ENCODE measurements around the gene RPS6KA3. TPM values are rescaled to one million over a fixed set of nuclear protein-coding genes. Genes with fewer than 3 reads are reported as not detected.
A peak's percentile ranks its signal among the peaks of the same experiment; 100 is the strongest.

Gene RPS6KA3
- total and polyA plus RNA-seq, 11 donors = 6.6 to 52.3 (median 35.7) TPM

GRCh38 chrX:20141281-20142220, 125.2 kb downstream of the RPS6KA3 start, which contains the start of gene EIF1AX:
EIF1AX (minus strand) TSS chrX:20141838; CDS start chrX:20141640, 198 bp downstream.
- peak; percentile 96 for TF ChIP-seq POLR2A (IDR thresholded peaks at IDR 0.05)
- TF ChIP-seq, protein P1, sequence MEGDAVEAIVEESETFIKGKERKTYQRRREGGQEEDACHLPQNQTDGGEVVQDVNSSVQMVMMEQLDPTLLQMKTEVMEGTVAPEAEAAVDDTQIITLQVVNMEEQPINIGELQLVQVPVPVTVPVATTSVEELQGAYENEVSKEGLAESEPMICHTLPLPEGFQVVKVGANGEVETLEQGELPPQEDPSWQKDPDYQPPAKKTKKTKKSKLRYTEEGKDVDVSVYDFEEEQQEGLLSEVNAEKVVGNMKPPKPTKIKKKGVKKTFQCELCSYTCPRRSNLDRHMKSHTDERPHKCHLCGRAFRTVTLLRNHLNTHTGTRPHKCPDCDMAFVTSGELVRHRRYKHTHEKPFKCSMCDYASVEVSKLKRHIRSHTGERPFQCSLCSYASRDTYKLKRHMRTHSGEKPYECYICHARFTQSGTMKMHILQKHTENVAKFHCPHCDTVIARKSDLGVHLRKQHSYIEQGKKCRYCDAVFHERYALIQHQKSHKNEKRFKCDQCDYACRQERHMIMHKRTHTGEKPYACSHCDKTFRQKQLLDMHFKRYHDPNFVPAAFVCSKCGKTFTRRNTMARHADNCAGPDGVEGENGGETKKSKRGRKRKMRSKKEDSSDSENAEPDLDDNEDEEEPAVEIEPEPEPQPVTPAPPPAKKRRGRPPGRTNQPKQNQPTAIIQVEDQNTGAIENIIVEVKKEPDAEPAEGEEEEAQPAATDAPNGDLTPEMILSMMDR (IDR thresholded peaks at IDR 0.05) = no peak
- Histone ChIP-seq H3K27ac (peak within 1 kb of the TSS; percentile 47 to 93 (median 88)), H3K4me3 (peak within 1 kb of the TSS; percentile 52 to 95 (median 80)), H3K4me1 (peaks cover 3 to 38% (median 15%) of the 10 kb centered on the region in 12 donors), H3K27me3 (peaks cover 0 to 7% (median 0%) of the 10 kb centered on the region in 9 donors), H3K36me3 (peaks cover 0 to 28% (median 19%) of the 10 kb centered on the region in 9 donors), H3K9me3 (no peaks in the 10 kb centered on the region)
- 1 to 5% (median 1%) methylated on average over 52 to 81 of the region's 82 CpGs for WGBS, 4 donors
- DNase-seq (peak; percentile 95 to 99 (median 97)), ATAC-seq (peak; percentile 99 to 100 (median 100))
- intact Hi-C loops (cut with DNase I) = loop anchor here in 1 of 10 donors (10.0 kb wide), 2 partner anchors 123 to 303 kb away; partner anchors contain the start of gene RPS6KA3

- Histone ChIP-seq H3K27me3 (no peaks in the 10 kb centered on the region), H3K36me3 (peaks cover 0 to 37% (median 30%) of the 10 kb centered on the region in 9 donors), H3K4me1 (peaks cover 3 to 43% (median 16%) of the 10 kb centered on the region in 12 donors), H3K4me3 (peak overlapping the region in 11 of 12 donors; percentile 58 to 95 (median 81)), H3K27ac (peak overlapping the region in 6 of 12 donors; percentile 85 to 93 (median 90)), H3K9me3 (no peaks in the 10 kb centered on the region)
- DNase-seq = no peak
- intact Hi-C loops (cut with DNase I) = loop anchor here in 1 of 10 donors (10.0 kb wide), 2 partner anchors 124 to 304 kb away; partner anchors contain the start of gene RPS6KA3
- no peak for ATAC-seq
- no peak for TF ChIP-seq POLR2A (IDR thresholded peaks at IDR 0.05)
- TF ChIP-seq, protein P1 (IDR thresholded peaks at IDR 0.05) = no peak
- 1 to 30% (median 13%) methylated on average over 3 of the region's 3 CpGs for WGBS, 4 donors
Measured at GRCh38 chrX:20140420-20140819, 126.3 kb downstream of the RPS6KA3 start.

GRCh38 chrX:20139966-20140365, 126.7 kb downstream of the RPS6KA3 start:
- H3K27me3 ChIP-seq = no peaks in the 10 kb centered on the region
- H3K27ac ChIP-seq = peak overlapping the region in 2 of 12 donors; percentile 85 to 89
- DNase-seq (no peak), ATAC-seq (no peak)
- peak overlapping the region in 10 of 12 donors; percentile 72 to 95 (median 84) for H3K4me3 ChIP-seq
- intact Hi-C loops (cut with DNase I) = loop anchor here in 2 of 10 donors (10.0 kb wide), 3 partner anchors 125 to 305 kb away; partner anchors contain the start of gene RPS6KA3 (in 1 of the 2)
- H3K4me1 ChIP-seq = peaks cover 3 to 43% (median 16%) of the 10 kb centered on the region in 12 donors
- H3K36me3 ChIP-seq = peaks cover 0 to 42% (median 35%) of the 10 kb centered on the region in 9 donors
- WGBS, 4 donors = 57 to 78% (median 66%) methylated on average over 2 of the region's 2 CpGs
- TF ChIP-seq, protein P1 (IDR thresholded peaks at IDR 0.05) = no peak
- no peak for TF ChIP-seq POLR2A (IDR thresholded peaks at IDR 0.05)
- no peaks in the 10 kb centered on the region for H3K9me3 ChIP-seq
